CD1c-positive myeloid dendritic cell (primary cell): ENCODE data around the gene NOL9.

ENCODE experiments used
- DNase-seq: peaks from one replicate; pipeline ENCODE4 v3.0.0-alpha.2; 2016; ENCODE audit errors: extremely low spot score

NOL9 gene

GRCh38 chr1:6521536-6521935 lies 32.8 kb downstream of the NOL9 start:
- DNase-seq = no peak

- DNase-seq = no peak
These were observed 34.2 kb downstream of the NOL9 start for GRCh38 chr1:6519935-6520671.

GRCh38 chr1:6519491-6519934 lies 34.8 kb downstream of the NOL9 start:
- DNase-seq = no peak

GRCh38 chr1:6517435-6517851 lies 36.9 kb downstream of the NOL9 start:
- DNase-seq = no peak

GRCh38 chr1:6515771-6516170 lies 38.5 kb downstream of the NOL9 start:
- DNase-seq = no peak

- no peak for DNase-seq
These were observed 41.0 kb downstream of the NOL9 start for GRCh38 chr1:6513320-6513801.

GRCh38 chr1:6512908-6513280 lies 41.4 kb downstream of the NOL9 start:
- DNase-seq = no peak

GRCh38 chr1:6512245-6512907 lies 41.9 kb downstream of the NOL9 start:
- DNase-seq = no peak

- no peak for DNase-seq
These were observed 42.6 kb downstream of the NOL9 start for GRCh38 chr1:6511561-6512244.

- no peak for DNase-seq
These were observed 43.3 kb downstream of the NOL9 start for GRCh38 chr1:6511056-6511455.

GRCh38 chr1:6510493-6510892 lies 43.8 kb downstream of the NOL9 start:
- DNase-seq = no peak

- peak; percentile 89 for DNase-seq
These were observed 44.4 kb downstream of the NOL9 start for GRCh38 chr1:6509919-6510291.

GRCh38 chr1:6509220-6509918 lies 44.9 kb downstream of the NOL9 start:
- peak; percentile 80 for DNase-seq

GRCh38 chr1:6508816-6509189 lies 45.5 kb downstream of the NOL9 start:
- no peak for DNase-seq

GRCh38 chr1:6508154-6508815 lies 46.0 kb downstream of the NOL9 start:
- DNase-seq = no peak

- no peak for DNase-seq
These were observed 46.8 kb downstream of the NOL9 start for GRCh38 chr1:6507461-6507911.

- DNase-seq = peak; percentile 85
These were observed 47.3 kb downstream of the NOL9 start for GRCh38 chr1:6507037-6507428.

GRCh38 chr1:6506210-6507036 lies 47.9 kb downstream of the NOL9 start:
- DNase-seq = no peak

- no peak for DNase-seq
These were observed 48.7 kb downstream of the NOL9 start for GRCh38 chr1:6505367-6506209.

- DNase-seq = no peak
These were observed 49.4 kb downstream of the NOL9 start for GRCh38 chr1:6504887-6505286.
